ENCODE measurements around the gene NCAPD2. TPM values are rescaled to one million over a fixed set of nuclear protein-coding genes. Genes with fewer than 3 reads are reported as not detected.

NCAPD2 gene, protein sequence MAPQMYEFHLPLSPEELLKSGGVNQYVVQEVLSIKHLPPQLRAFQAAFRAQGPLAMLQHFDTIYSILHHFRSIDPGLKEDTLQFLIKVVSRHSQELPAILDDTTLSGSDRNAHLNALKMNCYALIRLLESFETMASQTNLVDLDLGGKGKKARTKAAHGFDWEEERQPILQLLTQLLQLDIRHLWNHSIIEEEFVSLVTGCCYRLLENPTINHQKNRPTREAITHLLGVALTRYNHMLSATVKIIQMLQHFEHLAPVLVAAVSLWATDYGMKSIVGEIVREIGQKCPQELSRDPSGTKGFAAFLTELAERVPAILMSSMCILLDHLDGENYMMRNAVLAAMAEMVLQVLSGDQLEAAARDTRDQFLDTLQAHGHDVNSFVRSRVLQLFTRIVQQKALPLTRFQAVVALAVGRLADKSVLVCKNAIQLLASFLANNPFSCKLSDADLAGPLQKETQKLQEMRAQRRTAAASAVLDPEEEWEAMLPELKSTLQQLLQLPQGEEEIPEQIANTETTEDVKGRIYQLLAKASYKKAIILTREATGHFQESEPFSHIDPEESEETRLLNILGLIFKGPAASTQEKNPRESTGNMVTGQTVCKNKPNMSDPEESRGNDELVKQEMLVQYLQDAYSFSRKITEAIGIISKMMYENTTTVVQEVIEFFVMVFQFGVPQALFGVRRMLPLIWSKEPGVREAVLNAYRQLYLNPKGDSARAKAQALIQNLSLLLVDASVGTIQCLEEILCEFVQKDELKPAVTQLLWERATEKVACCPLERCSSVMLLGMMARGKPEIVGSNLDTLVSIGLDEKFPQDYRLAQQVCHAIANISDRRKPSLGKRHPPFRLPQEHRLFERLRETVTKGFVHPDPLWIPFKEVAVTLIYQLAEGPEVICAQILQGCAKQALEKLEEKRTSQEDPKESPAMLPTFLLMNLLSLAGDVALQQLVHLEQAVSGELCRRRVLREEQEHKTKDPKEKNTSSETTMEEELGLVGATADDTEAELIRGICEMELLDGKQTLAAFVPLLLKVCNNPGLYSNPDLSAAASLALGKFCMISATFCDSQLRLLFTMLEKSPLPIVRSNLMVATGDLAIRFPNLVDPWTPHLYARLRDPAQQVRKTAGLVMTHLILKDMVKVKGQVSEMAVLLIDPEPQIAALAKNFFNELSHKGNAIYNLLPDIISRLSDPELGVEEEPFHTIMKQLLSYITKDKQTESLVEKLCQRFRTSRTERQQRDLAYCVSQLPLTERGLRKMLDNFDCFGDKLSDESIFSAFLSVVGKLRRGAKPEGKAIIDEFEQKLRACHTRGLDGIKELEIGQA (N-terminal part only)
- 100 to 1,000 TPM; 151 to 157 TPM for total RNA-seq

DNA sequence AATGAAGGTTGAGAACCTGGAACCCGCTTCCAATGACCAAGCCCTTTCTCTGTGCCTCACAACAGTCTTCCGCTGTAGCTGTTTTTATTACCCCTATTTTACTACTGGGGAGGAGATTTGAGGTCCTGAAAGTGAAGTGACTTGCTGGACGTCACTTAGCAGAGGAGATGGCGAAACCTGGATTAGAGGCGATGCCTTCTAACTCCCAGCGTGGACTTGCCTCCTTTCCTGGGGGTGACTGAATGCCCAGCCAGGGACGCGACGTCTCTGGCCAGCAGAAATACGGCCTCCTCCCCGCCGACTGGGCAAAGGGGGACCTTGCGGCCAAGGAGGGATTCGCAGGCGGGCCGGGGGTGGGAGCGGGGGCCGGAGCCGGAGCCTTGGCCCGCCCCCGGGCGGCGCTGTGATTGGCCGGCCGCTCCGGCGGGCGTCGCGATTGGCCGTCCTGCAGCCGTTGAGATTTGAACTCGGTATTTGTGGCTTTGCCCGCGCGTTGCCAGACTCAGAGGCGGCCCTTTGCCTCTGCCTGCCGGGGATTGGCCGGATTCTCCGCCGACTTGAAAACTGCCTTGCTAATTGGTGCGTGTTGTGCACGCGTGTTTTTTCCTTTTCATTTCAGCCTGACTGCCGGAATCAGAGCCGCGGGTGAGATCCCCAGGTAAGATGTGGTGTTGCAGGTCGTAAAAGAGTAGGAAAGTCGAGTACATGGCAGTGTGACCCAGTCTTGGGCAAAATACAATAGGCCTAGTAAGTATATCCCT lies at the start of gene NCAPD2:
NCAPD2 (plus strand) TSS at position 606 of the 761 bp plus-strand sequence. CDS start 997 bp downstream, outside the sequence.

GRCh38 chr12:6444704-6445688 lies 48.9 kb upstream of the NCAPD2 start, which contains the start of gene CD27:
TSS of gene CD27 (plus strand) at chr12:6444955. CDS start at chr12:6445096, 141 bp downstream.

DNA sequence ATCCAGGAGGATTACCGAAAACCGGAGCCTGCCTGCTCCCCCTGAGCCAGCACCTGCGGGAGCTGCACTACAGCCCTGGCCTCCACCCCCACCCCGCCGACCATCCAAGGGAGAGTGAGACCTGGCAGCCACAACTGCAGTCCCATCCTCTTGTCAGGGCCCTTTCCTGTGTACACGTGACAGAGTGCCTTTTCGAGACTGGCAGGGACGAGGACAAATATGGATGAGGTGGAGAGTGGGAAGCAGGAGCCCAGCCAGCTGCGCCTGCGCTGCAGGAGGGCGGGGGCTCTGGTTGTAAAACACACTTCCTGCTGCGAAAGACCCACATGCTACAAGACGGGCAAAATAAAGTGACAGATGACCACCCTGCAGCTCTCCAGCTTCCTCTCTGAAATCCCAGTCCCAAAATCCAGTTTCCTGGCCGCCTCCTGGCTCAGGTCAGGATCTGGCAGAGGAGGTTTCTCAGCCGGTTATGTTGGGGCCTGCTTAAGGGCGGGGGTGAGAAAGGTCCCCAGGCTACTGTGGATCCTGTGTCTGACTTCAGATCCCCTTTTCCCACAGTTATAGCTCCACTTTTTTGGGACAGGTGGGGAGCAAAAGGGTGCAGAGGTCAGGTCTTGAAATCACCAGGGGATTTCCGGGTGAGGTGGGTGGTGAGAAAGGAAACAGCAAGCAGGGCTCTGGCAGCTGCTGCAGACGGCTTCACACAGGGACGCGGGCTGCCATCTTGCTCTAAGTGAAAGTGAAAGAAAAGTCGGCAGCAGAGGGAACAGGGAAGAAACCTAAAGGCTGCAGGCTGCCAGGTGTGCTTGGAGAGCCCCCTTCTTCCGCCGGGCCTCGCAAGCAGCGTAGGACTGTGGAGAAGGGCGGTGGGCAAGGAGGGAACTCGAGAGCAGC lies 42.3 kb upstream of the NCAPD2 start, which contains the start of gene TAPBPL:
TAPBPL (plus strand) TSS at position 695 of the 897 bp plus-strand sequence. CDS start 207 bp downstream, outside the sequence.

GRCh38 chr12:6470375-6471163 lies 23.3 kb upstream of the NCAPD2 start, which contains the start of gene VAMP1:
TSS of gene VAMP1 (minus strand) at chr12:6470677. CDS start at chr12:6470531, 146 bp downstream.

DNA sequence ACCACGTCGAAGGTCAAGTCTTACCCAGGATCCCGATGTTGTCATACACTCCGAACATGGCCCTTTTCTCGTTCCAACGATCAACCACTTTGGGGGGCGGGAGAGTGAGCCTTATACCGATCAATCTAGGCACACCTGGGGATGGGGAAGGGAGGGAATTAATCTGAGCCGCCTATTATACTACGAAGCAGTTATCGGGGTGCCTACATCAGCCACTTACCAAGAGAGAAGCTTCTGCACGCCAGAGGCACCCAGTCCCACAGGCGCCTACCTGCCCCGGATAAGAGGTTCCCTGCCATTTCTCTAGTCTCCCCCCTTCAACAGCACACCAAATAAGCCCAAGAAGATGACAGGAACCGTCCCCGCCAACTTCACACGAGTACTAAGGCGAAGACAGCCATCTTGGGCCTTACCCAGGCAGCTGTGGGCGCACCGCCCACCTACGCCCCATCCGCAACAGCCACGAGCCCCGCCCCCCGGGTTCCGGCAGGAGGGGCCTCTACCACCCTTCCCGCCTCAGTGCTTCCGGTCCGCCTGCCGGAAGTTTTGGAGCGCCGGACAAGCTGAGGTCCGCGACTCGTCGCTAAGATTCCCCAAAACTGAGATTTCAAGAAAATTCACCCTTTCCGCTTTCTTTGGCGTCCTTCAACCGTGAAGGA lies 935 bp upstream of the NCAPD2 start, which contains the start of gene MRPL51:
MRPL51 (minus strand) TSS at position 425 of the 659 bp plus-strand sequence; CDS start at position 299, 126 bp downstream.

GRCh38 chr12:6533923-6534694 lies 40.2 kb downstream of the NCAPD2 start, which contains the start of gene GAPDH:
TSS of gene GAPDH (plus strand) at chr12:6534517. CDS start at chr12:6534833, 316 bp downstream.

Other genes with a start within 250 kb of the NCAPD2 start
- not detected for gene PLEKHG6, start 183.4 kb upstream of the NCAPD2 start, total RNA-seq
- gene TNFRSF1A, start 152.0 kb upstream of the NCAPD2 start, total RNA-seq = 10 to 100 TPM; 55.4 to 59.9 TPM
- under 1 TPM; 0.43 to 0.88 TPM for gene SCNN1A, start 118.5 kb upstream of the NCAPD2 start, total RNA-seq
- under 1 TPM; 0.35 to 0.72 TPM for gene LTBR, start 109.9 kb upstream of the NCAPD2 start, total RNA-seq
- gene CD27, start 49.1 kb upstream of the NCAPD2 start, total RNA-seq = 100 to 1,000 TPM; 160 to 162 TPM
- 10 to 100 TPM; 52.0 to 52.7 TPM for gene TAPBPL, start 42.1 kb upstream of the NCAPD2 start, total RNA-seq
- 10 to 100 TPM; 54.2 to 54.4 TPM for gene VAMP1, start 23.4 kb upstream of the NCAPD2 start, total RNA-seq
- gene MRPL51, start 840 bp upstream of the NCAPD2 start, total RNA-seq = 100 to 1,000 TPM; 177 to 187 TPM
- 1,000 to 10,000 TPM; 5,761 to 5,800 TPM for gene GAPDH, start 40.4 kb downstream of the NCAPD2 start, total RNA-seq
- 10 to 100 TPM; 26.7 to 29.1 TPM for gene IFFO1, start 61.9 kb downstream of the NCAPD2 start, total RNA-seq
- gene NOP2, start 74.2 kb downstream of the NCAPD2 start, total RNA-seq = 10 to 100 TPM; 67.2 to 67.7 TPM
- 100 to 1,000 TPM; 233 to 250 TPM for gene CHD4, start 113.3 kb downstream of the NCAPD2 start, total RNA-seq
- gene LPAR5, start 141.9 kb downstream of the NCAPD2 start, total RNA-seq = 1 to 10 TPM; 7.5 to 8.2 TPM
- 1 to 10 TPM; 1.6 to 2.4 TPM for gene ACRBP, start 153.3 kb downstream of the NCAPD2 start, total RNA-seq
- gene ING4, start 169.0 kb downstream of the NCAPD2 start, total RNA-seq = 10 to 100 TPM; 43.0 to 45.8 TPM
- 10 to 100 TPM; 81.6 to 84.8 TPM for gene ZNF384, start 195.3 kb downstream of the NCAPD2 start, total RNA-seq
- not detected for gene PIANP, start 206.7 kb downstream of the NCAPD2 start, total RNA-seq
- gene COPS7A, start 229.9 kb downstream of the NCAPD2 start, total RNA-seq = 10 to 100 TPM; 25.9 to 26.9 TPM